Epithelial cell of esophagus (primary cell): Measurements from ENCODE around the gene TMA7B.

Experiments
- DNase-seq: peaks from one replicate; pipeline ENCODE4 v3.0.0; 2010; ENCODE audit warnings: low read depth
- H3K4me3 ChIP-seq: 2 replicates; pipeline ENCODE4 v1.5.1; 2011; ENCODE audit warnings: mild to moderate bottlenecking, low read length, control low read depth
- TF ChIP-seq, protein P1 (sequence below): IDR thresholded peaks from 2 replicates; pipeline ENCODE4 v1.5.1; 2011; ENCODE audit warnings: low read depth, mild to moderate bottlenecking, low read length, control low read depth, inconsistent platforms; ENCODE audit not compliant: insufficient read depth; ENCODE audit errors: missing control alignments

The TMA7B gene

DNA sequence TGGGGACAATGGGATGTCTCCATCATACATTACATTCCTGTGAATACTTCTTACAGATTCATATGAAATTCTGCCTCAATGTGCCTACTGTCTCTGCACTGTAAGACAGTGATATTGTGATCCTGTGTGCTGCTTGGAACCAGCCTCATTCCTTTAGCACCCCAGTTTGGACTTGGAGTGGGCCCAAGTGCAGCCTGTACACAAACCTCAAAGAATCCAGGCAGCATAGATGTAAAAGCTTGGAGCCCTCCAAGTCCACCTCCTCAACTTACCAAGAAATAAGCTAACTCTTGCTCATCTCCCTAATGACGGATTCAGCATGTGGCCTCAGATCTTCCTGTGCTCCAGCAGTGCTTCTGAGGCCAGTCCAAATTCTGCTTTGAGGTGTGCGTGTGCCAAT lies 34.9 kb upstream of the TMA7B start:
- TF ChIP-seq, protein P1, sequence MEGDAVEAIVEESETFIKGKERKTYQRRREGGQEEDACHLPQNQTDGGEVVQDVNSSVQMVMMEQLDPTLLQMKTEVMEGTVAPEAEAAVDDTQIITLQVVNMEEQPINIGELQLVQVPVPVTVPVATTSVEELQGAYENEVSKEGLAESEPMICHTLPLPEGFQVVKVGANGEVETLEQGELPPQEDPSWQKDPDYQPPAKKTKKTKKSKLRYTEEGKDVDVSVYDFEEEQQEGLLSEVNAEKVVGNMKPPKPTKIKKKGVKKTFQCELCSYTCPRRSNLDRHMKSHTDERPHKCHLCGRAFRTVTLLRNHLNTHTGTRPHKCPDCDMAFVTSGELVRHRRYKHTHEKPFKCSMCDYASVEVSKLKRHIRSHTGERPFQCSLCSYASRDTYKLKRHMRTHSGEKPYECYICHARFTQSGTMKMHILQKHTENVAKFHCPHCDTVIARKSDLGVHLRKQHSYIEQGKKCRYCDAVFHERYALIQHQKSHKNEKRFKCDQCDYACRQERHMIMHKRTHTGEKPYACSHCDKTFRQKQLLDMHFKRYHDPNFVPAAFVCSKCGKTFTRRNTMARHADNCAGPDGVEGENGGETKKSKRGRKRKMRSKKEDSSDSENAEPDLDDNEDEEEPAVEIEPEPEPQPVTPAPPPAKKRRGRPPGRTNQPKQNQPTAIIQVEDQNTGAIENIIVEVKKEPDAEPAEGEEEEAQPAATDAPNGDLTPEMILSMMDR = no peak
- no peak for DNase-seq
- no peak overlapping the region for H3K4me3 ChIP-seq

DNA sequence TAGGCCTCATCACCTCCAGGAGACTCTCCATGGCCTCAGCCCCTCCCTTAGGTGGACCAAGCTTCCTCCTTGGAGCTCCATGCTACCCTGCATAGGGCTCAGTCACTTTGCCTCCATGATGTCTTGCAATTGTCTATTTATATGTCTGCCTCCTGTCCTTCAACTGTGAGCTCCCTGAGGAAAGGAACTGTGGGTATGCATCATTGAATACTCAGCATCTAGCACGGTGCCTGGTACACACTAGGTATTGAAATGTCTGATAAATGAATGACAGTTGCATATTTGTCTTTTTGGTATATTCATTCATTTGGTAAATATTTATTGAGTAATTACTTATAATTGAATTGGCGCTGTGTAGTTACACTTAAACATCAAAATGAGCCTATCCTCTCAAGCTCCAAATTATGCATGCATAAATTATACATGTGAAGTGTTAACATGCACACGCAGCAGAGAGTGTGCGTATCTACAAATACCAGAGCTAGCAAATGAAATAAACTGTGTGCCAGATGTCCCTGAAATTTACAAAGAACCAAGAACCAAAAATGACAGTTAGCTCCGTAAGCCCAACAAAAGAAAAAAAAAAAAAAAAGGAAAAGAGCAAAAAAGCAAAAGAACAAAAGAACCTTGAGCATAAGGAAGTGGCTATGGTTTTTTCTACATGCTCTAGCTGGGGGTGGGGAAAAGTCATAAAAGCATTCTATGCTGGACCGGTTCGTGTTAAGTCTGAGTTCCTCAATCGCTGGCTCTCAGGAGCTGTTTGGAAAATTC lies 34.1 kb upstream of the TMA7B start:
- DNase-seq = no peak
- TF ChIP-seq, protein P1 = no peak
- H3K4me3 ChIP-seq = no peak overlapping the region

DNA sequence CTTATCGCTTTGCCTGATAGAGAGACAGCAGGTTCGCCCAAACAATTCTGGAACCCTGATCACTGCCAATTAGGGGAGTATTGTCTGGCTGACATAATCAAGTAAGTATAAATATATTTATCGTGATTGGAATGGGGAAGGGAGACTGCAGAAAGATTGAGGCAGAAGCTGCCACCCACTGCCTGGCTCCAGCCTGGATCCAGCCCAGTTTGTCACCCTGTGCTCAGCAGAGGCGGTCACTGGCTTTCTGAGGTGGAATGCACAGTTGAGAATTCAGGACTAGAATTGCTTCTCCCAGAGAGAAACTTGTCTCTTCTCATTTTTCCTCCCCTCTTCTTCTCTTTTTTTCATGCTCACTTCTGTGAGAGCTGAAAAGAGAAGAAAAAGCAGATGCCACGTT lies 33.4 kb upstream of the TMA7B start:
- DNase-seq = no peak
- no peak overlapping the region for H3K4me3 ChIP-seq
- TF ChIP-seq, protein P1 = no peak

DNA sequence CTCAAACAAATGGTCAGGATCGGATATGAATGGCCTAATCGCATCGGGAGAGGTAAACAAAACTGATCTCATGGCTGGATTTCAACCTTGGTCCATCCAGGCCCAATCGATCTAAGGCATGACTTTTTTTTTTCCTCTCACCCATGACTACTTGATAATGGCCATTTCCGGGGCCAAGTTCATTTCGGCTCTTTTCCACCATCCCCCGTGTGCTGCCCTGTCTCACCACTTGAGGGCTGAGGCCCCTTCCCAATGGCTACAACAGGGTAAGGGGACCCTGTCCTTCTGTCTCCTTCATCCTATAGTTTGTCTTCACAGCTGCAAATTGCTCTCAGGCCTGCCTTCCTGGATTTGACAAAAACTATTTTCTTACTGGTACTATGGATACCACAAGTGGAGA lies 32.7 kb upstream of the TMA7B start:
- H3K4me3 ChIP-seq = no peak overlapping the region
- TF ChIP-seq, protein P1 = no peak

DNA sequence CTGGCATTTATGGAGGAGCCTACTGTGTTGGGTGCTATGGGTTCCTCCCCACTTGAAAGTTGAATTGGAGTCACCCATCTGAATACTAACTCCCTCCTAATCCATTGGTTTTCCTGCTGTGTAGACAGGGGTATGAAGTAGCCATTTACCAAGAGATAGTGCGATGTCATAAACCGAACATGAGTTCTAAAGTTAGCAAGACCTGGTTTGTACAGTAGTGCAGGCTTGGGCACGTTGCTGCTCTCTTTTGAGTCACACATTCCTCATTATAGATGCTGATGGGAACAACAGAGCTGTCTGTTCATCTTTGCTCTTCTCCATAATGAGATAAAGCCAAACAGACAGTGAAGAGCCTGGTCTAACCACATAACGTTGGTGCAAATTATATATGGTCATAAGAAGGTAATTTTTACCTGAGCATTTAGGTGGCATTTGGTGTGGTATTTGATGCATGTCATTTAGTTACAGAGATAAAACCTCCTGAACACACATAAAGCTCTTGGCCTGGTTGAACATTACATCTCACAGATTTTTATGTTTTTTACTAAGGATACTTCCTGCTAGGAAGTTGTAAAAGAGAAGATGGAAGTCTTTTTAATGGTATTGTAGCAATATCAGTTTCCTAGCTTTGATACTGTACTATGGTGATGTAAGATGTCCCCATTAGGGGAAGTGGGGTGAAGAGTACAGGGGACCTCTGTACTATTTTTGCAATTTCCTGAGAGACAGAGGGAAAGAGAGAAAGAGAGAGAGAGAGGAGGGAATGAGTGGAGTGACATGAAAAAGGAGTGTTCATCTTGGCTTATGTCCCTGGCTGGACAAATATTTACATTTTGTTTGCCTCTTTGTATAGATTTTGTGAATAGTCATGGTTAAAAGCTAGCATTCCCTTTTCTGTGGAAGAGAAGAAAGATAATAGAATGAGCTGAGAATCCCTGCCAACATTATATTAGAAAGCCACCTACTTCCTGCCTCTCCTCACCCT lies 31.4 kb upstream of the TMA7B start:
- no peak overlapping the region for H3K4me3 ChIP-seq
- DNase-seq = peak; percentile 92
- TF ChIP-seq, protein P1 = no peak

More for the DNA sequence above, 32.7 kb upstream of the TMA7B start:
- no peak for DNase-seq

DNA sequence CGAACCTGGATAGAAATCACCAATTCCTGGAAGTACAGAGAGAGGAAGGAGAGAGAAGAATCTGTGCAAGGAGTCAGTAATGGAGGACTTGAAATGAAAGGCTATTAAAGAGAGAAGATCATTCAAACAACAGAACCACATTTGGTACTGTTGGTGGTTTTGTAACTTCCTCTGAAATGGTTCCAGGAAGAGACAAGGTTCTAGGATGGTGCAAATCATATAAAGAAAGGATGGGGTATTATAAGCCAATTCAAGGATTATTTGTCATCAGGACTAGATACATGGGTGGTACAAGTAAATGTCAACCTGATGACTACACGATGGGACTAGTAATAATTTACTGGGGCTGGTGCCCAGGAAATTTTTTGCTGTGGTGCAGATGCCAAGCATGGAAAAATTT lies 28.9 kb upstream of the TMA7B start:
- TF ChIP-seq, protein P1 = no peak
- DNase-seq = no peak
- no peak overlapping the region for H3K4me3 ChIP-seq
